Activated T-helper 2 cell treated with anti-CD3 and anti-CD28 coated beads, Interferon-gamma antibody, Interleukin-2, Interleukin-4, amounts not matched to agents 10 μg/mL and 5 μg/mL and 100 μg/mL, durations not matched to agents 14 hours and 24 hours and 36 hours (primary cell): ENCODE results near the gene HSDL1. TPM values are rescaled to one million over a fixed set of nuclear protein-coding genes. Genes with fewer than 3 reads are reported as not detected.

Experiments used
- DNase-seq: peaks from one replicate; pipeline ENCODE4 v3.0.0; 2021; ENCODE audit warnings: low spot score
- H3K27ac Mint-ChIP-seq: one replicate; pipeline ENCODE4 v1.8.0; 2021; ENCODE audit warnings: mixed read lengths
- H3K27me3 Mint-ChIP-seq: one replicate; pipeline ENCODE4 v1.8.0; 2021; ENCODE audit warnings: low read depth, mixed read lengths
- H3K36me3 Mint-ChIP-seq: one replicate; pipeline ENCODE4 v1.8.0; 2021; ENCODE audit warnings: low read depth, mixed read lengths
- H3K4me1 Mint-ChIP-seq: one replicate; pipeline ENCODE4 v1.8.0; 2021; ENCODE audit warnings: low read depth, mixed read lengths
- H3K4me3 Mint-ChIP-seq: one replicate; pipeline ENCODE4 v1.8.0; 2021; ENCODE audit warnings: low read depth, mild to moderate bottlenecking, moderate library complexity, mixed read lengths
- H3K9me3 Mint-ChIP-seq: one replicate; pipeline ENCODE4 v1.8.0; 2021; ENCODE audit warnings: mixed read lengths
- intact Hi-C: fragments of 100-400 bp; cut with micrococcal nuclease; formaldehyde crosslinking; loops from one replicate; pipeline ENCODE4 v1.15.1; 2023
- total RNA-seq: library from RNA; stranded (reverse); gene quantifications from 2 replicates; pipeline ENCODE4 v1.2.3, GENCODE V29; 2022

Gene HSDL1
- total RNA-seq, 1 donor from 2014 or later: 16.7 TPM

DNA sequence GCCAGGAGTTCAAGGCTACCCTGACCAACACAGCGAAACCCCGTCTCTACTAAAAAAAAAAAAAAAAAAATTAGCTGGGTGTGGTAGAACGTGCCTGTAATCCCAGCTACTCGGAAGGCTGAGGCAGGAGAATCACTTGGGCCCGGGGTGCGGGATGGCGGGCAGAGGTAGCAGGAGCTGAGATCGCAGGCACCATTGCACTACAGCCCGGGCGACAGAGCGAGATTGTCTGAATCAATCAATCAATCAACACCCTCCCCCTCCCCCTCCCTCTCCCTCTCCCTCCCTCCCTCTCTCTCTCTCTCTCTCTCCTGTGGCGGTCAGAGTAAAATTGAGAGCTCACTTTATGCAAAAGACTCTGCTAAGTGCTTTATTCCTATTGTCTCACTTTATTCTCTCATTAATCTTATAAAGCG lies 1.2 kb downstream of the HSDL1 start:
- peaks cover 6% of the 10 kb centered on the region for H3K27me3 Mint-ChIP-seq
- H3K4me3 Mint-ChIP-seq: peak overlapping the region; percentile 91
- H3K36me3 Mint-ChIP-seq: peaks cover 13% of the 10 kb centered on the region
- H3K4me1 Mint-ChIP-seq: peaks cover 21% of the 10 kb centered on the region
- no peak overlapping the region for H3K27ac Mint-ChIP-seq
- intact Hi-C loops: loop anchor here (1.0 to 2.0 kb wide), 2 partner anchors 27 to 43 kb away; partner anchors contain the start of genes MBTPS1 and TAF1C
- no peaks in the 10 kb centered on the region for H3K9me3 Mint-ChIP-seq
- DNase-seq: no peak

DNA sequence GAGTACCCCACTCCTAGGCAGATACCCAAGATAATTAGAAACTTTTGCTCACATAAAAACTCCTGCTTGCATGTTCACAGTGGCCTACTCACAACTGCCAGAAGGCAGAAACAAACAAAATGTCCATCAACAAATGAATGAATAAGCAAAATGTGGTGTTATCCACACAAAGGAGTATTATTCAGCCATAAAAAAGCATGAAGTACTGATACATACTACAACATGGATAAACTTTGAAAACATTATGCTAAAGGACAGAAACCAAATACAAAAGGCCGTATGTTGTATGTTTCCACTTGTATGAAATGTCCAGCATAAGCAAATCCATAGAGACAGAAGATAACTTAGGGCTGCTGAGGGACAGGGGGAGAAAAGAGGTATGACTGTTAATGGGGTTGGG lies 1.9 kb downstream of the HSDL1 start:
- H3K27me3 Mint-ChIP-seq: peaks cover 5% of the 10 kb centered on the region
- intact Hi-C loops: no loop called here
- H3K4me1 Mint-ChIP-seq: peaks cover 26% of the 10 kb centered on the region
- H3K36me3 Mint-ChIP-seq: peaks cover 14% of the 10 kb centered on the region
- H3K4me3 Mint-ChIP-seq: peak overlapping the region; percentile 54
- no peaks in the 10 kb centered on the region for H3K9me3 Mint-ChIP-seq
- H3K27ac Mint-ChIP-seq: no peak overlapping the region
- no peak for DNase-seq

DNA sequence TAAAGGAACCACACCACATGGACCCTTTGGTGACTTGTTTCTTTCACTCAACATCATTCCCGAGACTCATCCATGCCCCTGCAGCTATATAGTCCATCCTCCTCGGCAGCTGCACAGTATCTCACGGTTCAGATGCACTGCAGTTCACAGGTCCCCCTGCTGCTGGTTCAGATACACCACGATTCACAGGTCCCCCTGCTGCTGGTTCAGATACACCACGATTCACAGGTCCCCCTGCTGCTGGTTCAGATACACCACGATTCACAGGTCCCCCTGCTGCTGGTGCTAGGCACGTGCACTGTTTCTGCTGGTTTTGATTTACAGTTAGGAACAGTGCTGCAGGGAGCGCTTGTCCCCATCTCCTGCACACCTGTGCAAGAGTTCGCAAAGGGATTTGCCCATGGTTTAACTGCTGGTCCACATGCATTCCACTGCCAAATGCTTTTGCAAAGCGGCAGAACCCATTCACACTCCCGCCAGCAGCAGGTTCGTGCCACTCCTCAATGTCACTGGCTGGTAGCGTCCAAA lies 3.8 kb downstream of the HSDL1 start:
- H3K27me3 Mint-ChIP-seq: no peaks in the 10 kb centered on the region
- H3K4me1 Mint-ChIP-seq: peaks cover 44% of the 10 kb centered on the region
- no peak for DNase-seq
- no peak overlapping the region for H3K27ac Mint-ChIP-seq
- H3K36me3 Mint-ChIP-seq: peaks cover 17% of the 10 kb centered on the region
- intact Hi-C loops: no loop called here
- H3K9me3 Mint-ChIP-seq: no peaks in the 10 kb centered on the region
- H3K4me3 Mint-ChIP-seq: no peak overlapping the region

DNA sequence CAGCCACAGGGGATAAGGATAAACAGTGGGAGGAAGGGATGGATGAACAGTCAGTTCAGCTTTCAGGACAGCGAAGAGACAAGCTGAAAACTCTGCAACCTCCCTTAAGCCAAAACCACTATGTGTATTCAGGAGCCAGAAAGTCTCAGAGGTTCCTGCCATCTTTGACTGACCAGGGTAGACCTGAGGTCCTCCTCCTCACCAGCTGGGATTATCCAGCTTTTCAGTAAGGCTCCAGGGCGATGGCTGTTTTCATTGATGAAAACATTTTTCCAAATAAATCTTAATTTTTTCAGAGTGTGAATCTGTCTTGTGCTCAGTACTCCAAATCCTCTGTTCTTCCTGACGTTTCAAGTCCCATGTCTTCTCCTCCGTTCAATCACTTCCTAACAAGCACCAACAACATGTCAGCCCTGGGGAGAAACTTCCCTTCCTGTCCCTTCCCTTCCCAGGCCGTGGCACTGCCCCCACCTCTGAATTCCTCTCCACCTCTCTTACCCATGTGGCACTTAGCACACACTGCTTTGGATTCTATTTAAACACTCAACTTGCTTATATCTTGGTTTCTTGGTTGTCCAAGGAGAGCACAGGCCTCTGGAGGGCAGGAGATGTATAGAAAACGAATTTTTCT lies 5.2 kb downstream of the HSDL1 start:
- no peaks in the 10 kb centered on the region for H3K9me3 Mint-ChIP-seq
- H3K27ac Mint-ChIP-seq: no peak overlapping the region
- no peak for DNase-seq
- intact Hi-C loops: loop anchor here (2.0 kb wide), 1 partner anchor 55 kb away; no protein-coding TSS in a partner anchor
- H3K4me1 Mint-ChIP-seq: peaks cover 49% of the 10 kb centered on the region
- H3K27me3 Mint-ChIP-seq: no peaks in the 10 kb centered on the region
- H3K4me3 Mint-ChIP-seq: no peak overlapping the region
- H3K36me3 Mint-ChIP-seq: peaks cover 21% of the 10 kb centered on the region

DNA sequence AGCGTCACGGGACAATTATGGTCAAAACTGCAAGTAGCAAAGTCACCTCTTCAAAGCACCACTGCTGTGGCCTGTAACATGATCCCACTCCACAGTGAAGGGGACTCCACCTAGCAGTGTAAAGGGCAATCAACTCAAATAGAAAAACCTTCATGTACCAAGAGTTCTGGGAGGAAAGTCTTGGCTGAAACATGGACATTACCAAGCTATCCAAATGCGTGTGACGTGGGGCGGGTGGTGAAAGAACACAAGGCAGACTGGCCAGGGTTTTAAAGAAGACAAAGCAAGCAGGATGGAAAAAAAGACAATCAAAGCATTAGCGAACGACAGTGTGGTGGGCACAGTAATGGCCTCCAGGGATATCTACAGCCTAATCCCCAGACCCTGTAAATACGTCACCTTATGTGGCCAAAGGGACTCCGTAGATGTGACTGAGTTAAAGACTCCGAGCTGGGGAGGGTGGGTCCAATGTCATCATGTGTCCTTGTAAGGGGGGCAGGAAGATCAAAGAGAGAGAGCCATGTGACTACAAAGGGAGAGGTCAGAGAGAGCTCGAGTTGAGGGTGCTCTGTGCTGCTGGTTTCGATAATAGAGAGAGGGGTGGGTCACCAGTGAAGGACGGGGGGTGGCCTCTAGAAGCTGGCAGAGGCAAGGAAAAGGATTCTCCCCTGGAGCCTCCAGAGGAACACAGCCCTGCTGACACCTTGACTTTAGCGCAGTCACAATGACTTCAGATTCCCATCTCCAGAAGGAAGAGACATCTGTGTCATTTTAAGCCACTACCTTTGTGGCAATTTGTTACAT lies 6.0 kb downstream of the HSDL1 start:
- peak overlapping the region; percentile 89 for H3K27ac Mint-ChIP-seq
- peaks cover 21% of the 10 kb centered on the region for H3K36me3 Mint-ChIP-seq
- H3K27me3 Mint-ChIP-seq: no peaks in the 10 kb centered on the region
- DNase-seq: no peak
- intact Hi-C loops: loop anchor here (1.0 to 2.0 kb wide), 2 partner anchors 22 to 54 kb away; no protein-coding TSS in a partner anchor
- H3K4me1 Mint-ChIP-seq: peaks cover 45% of the 10 kb centered on the region
- no peaks in the 10 kb centered on the region for H3K9me3 Mint-ChIP-seq
- peak overlapping the region; percentile 71 for H3K4me3 Mint-ChIP-seq

DNA sequence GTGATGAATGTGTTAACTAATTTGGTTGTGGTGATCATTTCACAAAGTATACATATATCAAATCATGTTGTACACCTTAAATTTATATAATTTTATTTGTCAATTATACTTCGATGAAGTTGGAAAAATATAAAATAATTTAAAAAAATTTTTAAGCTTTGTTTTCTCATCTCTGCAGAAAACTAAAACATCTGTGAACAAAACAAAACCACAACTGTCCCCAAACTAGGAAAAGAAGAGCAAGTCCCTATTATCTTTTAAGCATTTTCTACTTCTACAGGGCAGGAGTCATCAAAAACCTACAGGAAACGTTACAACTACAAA lies 6.5 kb downstream of the HSDL1 start:
- Mint-ChIP-seq H3K9me3 (no peaks in the 10 kb centered on the region), H3K27me3 (no peaks in the 10 kb centered on the region), H3K27ac (peak overlapping the region; percentile 89), H3K4me3 (peak overlapping the region; percentile 71), H3K4me1 (peaks cover 44% of the 10 kb centered on the region), H3K36me3 (peaks cover 21% of the 10 kb centered on the region)
- intact Hi-C loops: loop anchor here (1.0 to 2.0 kb wide), 2 partner anchors 21 to 54 kb away; no protein-coding TSS in a partner anchor
- no peak for DNase-seq

DNA sequence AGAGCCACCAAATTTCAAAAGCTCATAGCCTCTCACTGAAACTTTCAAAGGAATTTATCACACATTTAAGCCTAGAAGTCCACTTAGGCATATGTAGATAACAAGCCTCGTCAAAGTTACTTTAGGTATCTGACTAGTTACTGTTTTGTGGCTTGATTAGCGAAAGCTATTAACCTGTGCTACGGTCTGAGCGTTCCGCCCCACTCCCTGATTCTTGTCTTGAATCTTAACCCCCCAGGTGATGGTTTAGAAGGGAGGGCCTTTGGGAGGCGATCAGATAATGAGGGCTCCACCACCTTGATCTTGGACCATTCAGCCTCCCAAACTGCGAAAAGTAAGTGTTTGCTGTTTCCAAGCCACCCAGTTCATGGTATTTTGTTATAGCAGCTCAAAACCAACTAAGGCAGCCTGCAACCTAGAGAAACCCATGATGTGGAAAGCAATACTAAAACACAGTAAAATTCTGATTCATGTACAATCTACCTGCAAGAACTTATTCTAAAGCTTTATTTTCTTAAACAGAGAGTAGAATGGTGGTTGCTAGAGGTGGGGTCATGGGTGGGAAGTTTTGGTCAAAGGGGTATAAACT lies 7.1 kb downstream of the HSDL1 start:
- no peaks in the 10 kb centered on the region for H3K9me3 Mint-ChIP-seq

DNA sequence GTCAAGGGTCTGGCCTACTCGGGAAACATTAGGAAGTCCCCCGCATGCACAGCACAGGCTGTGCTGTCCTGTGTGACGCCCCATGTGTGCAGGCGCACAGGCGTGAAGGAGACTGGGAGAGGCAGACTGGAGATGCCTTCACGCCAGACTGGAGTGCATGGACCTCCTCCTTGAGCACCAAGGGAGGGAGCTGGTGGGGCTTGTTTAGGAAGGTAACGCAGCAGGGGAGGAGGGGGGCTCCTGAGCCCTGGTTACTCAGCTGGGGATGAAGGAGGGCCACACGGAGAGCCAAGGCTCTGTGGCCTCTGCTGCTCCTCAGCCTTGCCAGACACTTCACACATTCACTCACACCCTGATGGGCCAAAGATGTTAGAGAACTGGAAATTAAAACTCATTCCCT lies 7.7 kb downstream of the HSDL1 start:
- Mint-ChIP-seq H3K4me1 (peaks cover 41% of the 10 kb centered on the region), H3K9me3 (no peaks in the 10 kb centered on the region), H3K27ac (peak overlapping the region; percentile 20), H3K27me3 (no peaks in the 10 kb centered on the region), H3K36me3 (peaks cover 21% of the 10 kb centered on the region), H3K4me3 (no peak overlapping the region)
- intact Hi-C loops: no loop called here
- no peak for DNase-seq

More for the DNA sequence above, 7.1 kb downstream of the HSDL1 start:
- no peak overlapping the region for H3K27ac Mint-ChIP-seq
- H3K4me1 Mint-ChIP-seq: peaks cover 41% of the 10 kb centered on the region
- H3K4me3 Mint-ChIP-seq: no peak overlapping the region
- DNase-seq: no peak
- H3K36me3 Mint-ChIP-seq: peaks cover 21% of the 10 kb centered on the region
- no peaks in the 10 kb centered on the region for H3K27me3 Mint-ChIP-seq
- intact Hi-C loops: loop anchor here (1.0 to 2.0 kb wide), 2 partner anchors 21 to 53 kb away; no protein-coding TSS in a partner anchor

DNA sequence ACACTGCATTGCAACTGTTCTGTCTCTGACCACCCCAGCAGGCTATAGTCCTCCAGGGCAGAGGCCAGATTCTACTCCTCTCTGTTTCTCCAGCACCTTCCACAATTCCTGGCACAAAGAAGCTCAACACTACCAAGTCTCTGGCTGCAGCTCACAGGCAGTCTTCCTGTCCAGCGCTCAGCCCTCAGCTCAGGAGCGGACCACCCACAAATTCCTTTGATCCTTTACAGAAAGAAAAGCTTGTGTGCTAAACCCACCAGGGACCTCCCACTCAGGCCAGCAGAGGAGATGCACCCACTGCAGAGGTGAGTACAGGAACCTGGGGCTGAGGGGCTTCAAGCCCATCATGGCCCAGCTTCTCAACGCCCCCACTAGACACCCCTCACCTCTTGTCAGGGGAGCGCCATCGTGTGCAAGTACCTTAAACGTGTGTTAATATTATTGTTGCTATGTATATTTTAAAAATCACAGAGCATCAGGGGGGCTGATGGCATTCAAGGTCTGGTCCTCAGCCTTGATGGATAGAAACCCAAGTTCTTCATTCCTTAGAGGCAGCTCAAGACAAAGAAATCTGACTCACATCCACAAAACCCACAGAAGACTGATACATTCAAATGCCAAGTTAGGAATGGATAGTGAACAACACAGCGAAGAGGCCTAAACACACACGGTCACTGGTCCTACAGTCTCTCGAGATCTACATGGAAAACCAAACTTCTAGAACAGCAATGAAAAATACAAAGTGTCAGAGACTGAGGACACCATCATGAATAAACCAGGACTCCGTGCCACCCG lies 8.4 kb downstream of the HSDL1 start:
- H3K27ac Mint-ChIP-seq: no peak overlapping the region
- peaks cover 21% of the 10 kb centered on the region for H3K36me3 Mint-ChIP-seq
- peaks cover 41% of the 10 kb centered on the region for H3K4me1 Mint-ChIP-seq
- H3K9me3 Mint-ChIP-seq: no peaks in the 10 kb centered on the region
- H3K27me3 Mint-ChIP-seq: no peaks in the 10 kb centered on the region
- DNase-seq: no peak
- intact Hi-C loops: no loop called here
- H3K4me3 Mint-ChIP-seq: no peak overlapping the region

DNA sequence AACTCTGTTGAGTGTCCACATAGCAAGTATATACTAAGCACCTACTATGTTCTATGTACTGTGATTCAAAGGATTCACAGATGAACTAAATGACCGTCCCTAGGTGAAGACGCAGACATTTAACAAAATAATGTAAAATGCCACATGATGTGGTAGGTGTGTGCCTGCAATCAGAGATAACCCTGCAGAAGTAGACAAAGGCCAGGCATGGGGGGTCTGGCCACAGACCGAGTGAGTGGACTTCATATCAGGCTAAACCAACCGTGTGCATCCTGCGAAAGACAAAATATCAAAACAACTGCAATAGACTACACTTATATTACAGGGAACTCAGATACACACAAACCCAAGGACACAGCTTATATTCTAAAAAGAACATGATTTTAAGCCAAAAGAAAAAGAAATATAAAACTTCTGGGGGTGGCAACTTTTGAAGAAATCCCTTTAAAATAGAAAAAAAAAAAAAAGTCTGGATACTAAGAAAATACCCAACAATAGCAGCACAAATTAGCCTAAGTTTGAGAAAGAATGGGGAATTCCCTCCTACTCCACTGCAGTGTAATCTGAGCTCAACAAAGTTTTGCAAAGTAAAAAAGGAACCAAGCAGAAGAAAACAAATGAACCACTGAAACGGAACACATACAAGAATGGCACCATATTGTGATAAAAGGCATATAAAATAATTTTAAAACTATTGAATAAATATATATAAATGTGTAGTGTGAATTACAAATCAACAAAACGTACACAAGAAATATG lies 12.3 kb downstream of the HSDL1 start:
- no peak overlapping the region for H3K27ac Mint-ChIP-seq
- no peaks in the 10 kb centered on the region for H3K27me3 Mint-ChIP-seq
- DNase-seq: no peak
- no peak overlapping the region for H3K4me3 Mint-ChIP-seq
- intact Hi-C loops: no loop called here
- H3K36me3 Mint-ChIP-seq: peaks cover 25% of the 10 kb centered on the region
- H3K9me3 Mint-ChIP-seq: no peaks in the 10 kb centered on the region
- peaks cover 21% of the 10 kb centered on the region for H3K4me1 Mint-ChIP-seq

DNA sequence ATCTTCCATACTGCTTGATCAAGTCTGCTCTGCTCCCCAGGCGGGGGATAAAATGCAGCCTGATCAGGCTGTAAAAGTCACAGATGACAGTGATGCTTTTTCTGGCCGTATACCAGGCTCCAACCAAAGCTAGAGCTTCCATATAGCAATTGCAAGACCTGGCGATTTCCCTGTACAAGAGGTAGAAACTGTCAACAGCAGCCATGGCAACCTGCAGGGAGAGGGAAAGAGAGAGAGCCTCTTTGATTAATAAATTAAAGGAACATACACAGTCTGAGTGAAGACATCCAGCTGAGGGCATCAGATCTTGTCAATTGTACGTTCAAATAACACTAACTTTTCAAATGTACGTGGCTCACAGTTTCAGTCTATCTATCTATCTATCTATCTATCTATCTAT lies 13.9 kb downstream of the HSDL1 start:
- intact Hi-C loops: no loop called here
- H3K4me3 Mint-ChIP-seq: no peak overlapping the region

More for the DNA sequence above, 13.9 kb downstream of the HSDL1 start:
- H3K36me3 Mint-ChIP-seq: peaks cover 23% of the 10 kb centered on the region
- peaks cover 7% of the 10 kb centered on the region for H3K4me1 Mint-ChIP-seq
- H3K27me3 Mint-ChIP-seq: no peaks in the 10 kb centered on the region
- DNase-seq: no peak
- no peak overlapping the region for H3K27ac Mint-ChIP-seq
- H3K9me3 Mint-ChIP-seq: no peaks in the 10 kb centered on the region
